H54 (cell line): Measurements from ENCODE around the gene RYR3.

Source experiments
- DNase-seq: peaks from one replicate; pipeline ENCODE4 v3.0.0; 2011; ENCODE audit warnings: low spot score, mixed read lengths; ENCODE audit not compliant: insufficient read length
- FAIRE-seq: peaks from 3 replicates; lab custom pipeline; 2011; peaks lifted over from hg19 to GRCh38; lab: Jason Lieb, UNC
- POLR2A ChIP-seq: IDR thresholded peaks from 2 replicates; pipeline ENCODE4 v1.6.1; 2011; ENCODE audit warnings: low read depth, mild to moderate bottlenecking, low read length

The RYR3 gene

GRCh38 chr15:33344111-33344510 is 33.3 kb downstream of the RYR3 start:
- no peak for TF ChIP-seq POLR2A
- DNase-seq (no peak), FAIRE-seq (no peak)

GRCh38 chr15:33344530-33344929 is 33.8 kb downstream of the RYR3 start:
- DNase-seq (no peak), FAIRE-seq (no peak)

GRCh38 chr15:33354411-33354810 is 43.6 kb downstream of the RYR3 start:
- no peak for TF ChIP-seq POLR2A
- no peak for FAIRE-seq
- no peak for DNase-seq

More at GRCh38 chr15:33344530-33344929, 33.8 kb downstream of the RYR3 start:
- no peak for TF ChIP-seq POLR2A

- FAIRE-seq (no peak), DNase-seq (no peak)
- TF ChIP-seq POLR2A = no peak
Measured at GRCh38 chr15:33357845-33358244, 47.1 kb downstream of the RYR3 start.

GRCh38 chr15:33358306-33358705 is 47.5 kb downstream of the RYR3 start:
- no peak for FAIRE-seq
- no peak for DNase-seq
- TF ChIP-seq POLR2A = no peak

- FAIRE-seq (no peak), DNase-seq (no peak)
- no peak for TF ChIP-seq POLR2A
Measured at GRCh38 chr15:33360886-33361285, 50.1 kb downstream of the RYR3 start.

GRCh38 chr15:33369941-33370622 is 59.3 kb downstream of the RYR3 start:
- no peak for FAIRE-seq
- no peak for DNase-seq
- no peak for TF ChIP-seq POLR2A

- no peak for TF ChIP-seq POLR2A
- FAIRE-seq (no peak), DNase-seq (no peak)
Measured at GRCh38 chr15:33370623-33371020, 59.9 kb downstream of the RYR3 start.

GRCh38 chr15:33371159-33371558 is 60.4 kb downstream of the RYR3 start:
- DNase-seq = no peak
- FAIRE-seq = no peak
- no peak for TF ChIP-seq POLR2A

- FAIRE-seq (no peak), DNase-seq (no peak)
- no peak for TF ChIP-seq POLR2A
Measured at GRCh38 chr15:33374226-33374914, 63.6 kb downstream of the RYR3 start.

GRCh38 chr15:33375236-33375635 is 64.5 kb downstream of the RYR3 start:
- TF ChIP-seq POLR2A = no peak
- FAIRE-seq = no peak
- no peak for DNase-seq

- TF ChIP-seq POLR2A = no peak
- DNase-seq (no peak), FAIRE-seq (no peak)
Measured at GRCh38 chr15:33377204-33377603, 66.4 kb downstream of the RYR3 start.

GRCh38 chr15:33378866-33379480 is 68.2 kb downstream of the RYR3 start:
- DNase-seq = no peak
- no peak for FAIRE-seq

GRCh38 chr15:33380406-33380805 is 69.6 kb downstream of the RYR3 start:
- TF ChIP-seq POLR2A = no peak
- DNase-seq (no peak), FAIRE-seq (no peak)

More at GRCh38 chr15:33378866-33379480, 68.2 kb downstream of the RYR3 start:
- no peak for TF ChIP-seq POLR2A
